K562 (cell line): ENCODE results near the gene HMGA1. TPM values are rescaled to one million over a fixed set of nuclear protein-coding genes. Genes with fewer than 3 reads are reported as not detected.

Experiments used
- ATAC-seq: fragments of 200-7000 bp; cut with Tn5 transposase; 3 replicates; pipeline ENCODE4 v1.9.1; 2020; ENCODE audit warnings: moderate library complexity
- BruUV-seq: library from RNA; stranded (reverse); fragments of 400-500 nt; replicated peaks from 2 replicates; lab custom pipeline; 2021; lab: Mats Ljungman, UMichigan
- CTCF ChIA-PET: fragments of 300-600 bp; formaldehyde crosslinking; extraction: SDS; loops from one replicate; lab custom pipeline; 2021; ENCODE audit warnings: low intra/inter-chr PET ratio; lab: Yijun Ruan, JAX
- POLR2A ChIA-PET: fragments of 300-600, 350-650 bp; sonication (Branson Sonifier 250); formaldehyde crosslinking; extraction: SDS; loops from one replicate; lab custom pipeline; 2021; ENCODE audit warnings: antibody characterized with exemption, inconsistent platforms; lab: Yijun Ruan, JAX
- DNase-seq, 4 experiments: peaks; one replicate each; pipeline versions ENCODE4 v3.0.0 to v3.0.0-alpha.2; 2011 to 2018; ENCODE audit warnings: low spot score in 3 of 4, mixed read lengths in 3 of 4; ENCODE audit errors: extremely low read depth in 1 of 4
- FAIRE-seq: peaks from 2 replicates; lab custom pipeline; 2011; peaks lifted over from hg19 to GRCh38; lab: Jason Lieb, UNC
- H2AFZ ChIP-seq: 2 replicates; pipeline ENCODE4 v1.6.0; 2011; ENCODE audit warnings: low read depth, low read length, control low read depth, inconsistent platforms
- H3K27ac ChIP-seq: fragments of 200-600 bp; 3 replicates; pipeline ENCODE4 v1.8.0; 2011; ENCODE audit warnings: low read depth, mild to moderate bottlenecking, control low read depth, inconsistent platforms, low read length, moderate library complexity, mixed read lengths; ENCODE audit errors: extremely low read depth
- H3K27me3 ChIP-seq, 2 experiments: fragments of 300-600 bp in 1 of 2; 2 replicates in 1 of 2; 3 replicates in 1 of 2; pipeline versions ENCODE4 v1.6.0 to v1.8.0; 2011; ENCODE audit warnings: inconsistent platforms in 2 of 2, low read length in 2 of 2, mild to moderate bottlenecking in 1 of 2, mixed read lengths in 1 of 2, moderate library complexity in 1 of 2; ENCODE audit not compliant: control insufficient read depth in 2 of 2, insufficient read depth in 2 of 2
- H3K36me3 ChIP-seq: fragments of 300-600 bp; 3 replicates; pipeline ENCODE4 v1.8.0; 2011; ENCODE audit warnings: mild to moderate bottlenecking, low read length, inconsistent platforms; ENCODE audit not compliant: control insufficient read depth, insufficient read depth
- H3K4me1 ChIP-seq, 2 experiments: fragments of 200-600 bp in 1 of 2; replicated peaks in 1 of 2; 2 replicates in 1 of 2; 3 replicates in 1 of 2; pipeline versions ENCODE4 v1.5.1 to v1.8.0; 2011; ENCODE audit warnings: inconsistent platforms in 2 of 2, low read length in 2 of 2, mild to moderate bottlenecking in 1 of 2, mixed read lengths in 1 of 2, moderate library complexity in 1 of 2; ENCODE audit not compliant: control insufficient read depth in 2 of 2, insufficient read depth in 2 of 2
- H3K4me2 ChIP-seq: 2 replicates; pipeline ENCODE4 v1.6.1; 2011; ENCODE audit warnings: low read length, control low read depth, inconsistent platforms, mixed read lengths; ENCODE audit not compliant: insufficient read depth
- H3K4me3 ChIP-seq: fragments of 200-600 bp; sonication (generic), shearing (Covaris generic); 2 replicates; pipeline ENCODE4 v1.5.1; 2016; ENCODE audit warnings: control low read depth, inconsistent platforms
- H3K79me2 ChIP-seq: fragments of 200-600 bp; 3 replicates; pipeline ENCODE4 v1.8.0; 2011; ENCODE audit warnings: low read length, inconsistent platforms; ENCODE audit not compliant: control insufficient read depth, insufficient read depth
- H3K9ac ChIP-seq, 2 experiments: 2 replicates each; pipeline versions ENCODE4 v1.6.0 to v1.6.1; 2011; ENCODE audit warnings: low read depth in 2 of 2, low read length in 2 of 2, control low read depth in 1 of 2, inconsistent platforms in 1 of 2, mild to moderate bottlenecking in 1 of 2, mixed read lengths in 1 of 2; ENCODE audit not compliant: insufficient read depth in 1 of 2
- H3K9me1 ChIP-seq: one replicate; pipeline ENCODE4 v1.6.0; 2011; ENCODE audit warnings: inconsistent platforms, mild to moderate bottlenecking, low read length, moderate library complexity; ENCODE audit not compliant: control insufficient read depth, insufficient read depth
- H3K9me3 ChIP-seq: replicated peaks from 2 replicates; pipeline ENCODE4 v1.5.1; 2011; ENCODE audit warnings: low read depth, low read length, inconsistent platforms; ENCODE audit not compliant: control insufficient read depth, insufficient read depth
- H4K20me1 ChIP-seq: replicated peaks from 2 replicates; pipeline ENCODE4 v1.6.1; 2011; ENCODE audit warnings: low read length, inconsistent platforms, mixed read lengths; ENCODE audit not compliant: control insufficient read depth, insufficient read depth
- DNMT1 ChIP-seq: fragments of 450-650 bp; IDR thresholded peaks from 2 replicates; pipeline ENCODE4 v1.6.1; 2016; ENCODE audit warnings: antibody characterized with exemption, mild to moderate bottlenecking
- KLF13 ChIP-seq: fragments of 450-650 bp; IDR thresholded peaks from 2 replicates; pipeline ENCODE4 v1.6.1; 2016; ENCODE audit warnings: missing genetic modification characterization, low read depth, mild to moderate bottlenecking, missing compliant biosample characterization, moderate library complexity, borderline replicate concordance
- MTA3 ChIP-seq: fragments of 450-650 bp; formaldehyde crosslinking; IDR thresholded peaks from 2 replicates; pipeline ENCODE4 v1.6.1; 2017; ENCODE audit warnings: mild to moderate bottlenecking, borderline replicate concordance
- NCOA1 ChIP-seq: fragments of 450-650 bp; IDR thresholded peaks from 2 replicates; pipeline ENCODE4 v1.6.1; 2016; ENCODE audit warnings: low read depth
- NFE2L1 ChIP-seq: fragments of 450-650 bp; IDR thresholded peaks from 2 replicates; pipeline ENCODE4 v1.6.1; 2016; ENCODE audit warnings: missing genetic modification characterization, low read depth, mild to moderate bottlenecking, missing compliant biosample characterization, moderate library complexity, borderline replicate concordance
- RAD51 ChIP-seq: fragments of 450-650 bp; IDR thresholded peaks from 2 replicates; pipeline ENCODE4 v1.7.1; 2016; ENCODE audit warnings: low read depth, mild to moderate bottlenecking, borderline replicate concordance
- SMARCA5 ChIP-seq: fragments of 450-650 bp; IDR thresholded peaks from 2 replicates; pipeline ENCODE4 v1.6.1; 2016
- TAF1 ChIP-seq: IDR thresholded peaks from 2 replicates; pipeline ENCODE4 v1.6.1; 2011; ENCODE audit warnings: mild to moderate bottlenecking, low read length, moderate library complexity; ENCODE audit not compliant: insufficient read depth, control insufficient read depth, severe bottlenecking; ENCODE audit errors: extremely low read depth
- TCF3 ChIP-seq: sonication (generic); formaldehyde crosslinking; IDR thresholded peaks from 2 replicates; pipeline ENCODE4 v1.4.0; 2020; ENCODE audit warnings: mild to moderate bottlenecking, missing genetic modification reagents
- TEAD4 ChIP-seq, 2 experiments: sonication (generic) in 1 of 2; formaldehyde crosslinking in 1 of 2; IDR thresholded peaks; 2 replicates each; pipeline versions ENCODE4 v1.6.1 to v1.8.0; 2012 to 2022; ENCODE audit warnings: borderline replicate concordance in 1 of 2, inconsistent platforms in 1 of 2, low read length in 1 of 2, mild to moderate bottlenecking in 1 of 2, missing genetic modification reagents in 1 of 2
- ZKSCAN3 ChIP-seq: fragments of 250-450 bp; sonication (Bioruptor Pico); IDR thresholded peaks from 2 replicates; pipeline ENCODE4 v1.4.0; 2020
- ZKSCAN8 ChIP-seq: fragments of 200-800 bp; sonication (Bioruptor generic); IDR thresholded peaks from 2 replicates; pipeline ENCODE4 v1.6.1; 2016; ENCODE audit warnings: missing genetic modification characterization, missing compliant biosample characterization
- WGBS: fragments of 100-300 bp; shearing (Covaris generic); methylation state at CpG from one replicate; pipeline ENCODE4 v1.1.6; 2016; ENCODE audit warnings: low coverage, mixed read lengths; ENCODE audit not compliant: insufficient coverage; ENCODE audit errors: missing lambda C conversion rate; 5-methylcytosine and 5-hydroxymethylcytosine counted together
- in situ Hi-C: fragments of 300-500 bp; cut with MboI; formaldehyde crosslinking; loops from 4 replicates; pipeline ENCODE4 v1.15.0; 2018; ENCODE audit warnings: inconsistent platforms, mixed read lengths
- intact Hi-C: fragments of 100-400 bp; cut with micrococcal nuclease; formaldehyde crosslinking; loops from 2 replicates; pipeline ENCODE4 v1.14.2; 2022
- polyA plus RNA-seq, 8 experiments: library from polyadenylated mRNA; depleted of rRNA in 4 of 8; stranded (reverse) in 5 of 8; unstranded in 3 of 8; fragments of >200 nt; fragmentation: Nextera tagmentation in 2 of 8; fragmentation: Illumina TruSeq in 1 of 8; extraction: Ambion mirVana in 2 of 8; extraction: Trizol in 1 of 8; gene quantifications; 2 replicates each; pipeline versions ENCODE4 v1.2.1 to v1.2.3, GENCODE V29; 2011 to 2014; ENCODE audit warnings: inconsistent platforms in 1 of 8, missing spikeins in 1 of 8
- total RNA-seq, 7 experiments: library from RNA; depleted of rRNA in 6 of 7; stranded (reverse); fragments of >200 nt in 6 of 7; fragmentation: Illumina TruSeq in 2 of 7; extraction: Trizol in 2 of 7; gene quantifications; 2 replicates each; pipeline versions ENCODE4 v1.2.1 to v1.2.3, GENCODE V29; 2011 to 2021; ENCODE audit warnings: low replicate concordance in 1 of 7
- TF ChIP-seq, protein P1 (sequence below): fragments of 450-650 bp; IDR thresholded peaks from 2 replicates; pipeline ENCODE4 v1.6.1; 2016; ENCODE audit warnings: mild to moderate bottlenecking
- TF ChIP-seq, protein P2 (sequence below), 3 experiments: IDR thresholded peaks in 2 of 3; conservative IDR thresholded peaks in 1 of 3; 2 replicates each; pipeline ENCODE4 v1.5.1; 2011 to 2012; ENCODE audit warnings: low read length in 3 of 3, mild to moderate bottlenecking in 3 of 3, control low read depth in 2 of 3, improper control_type of control experiment in 1 of 3, inconsistent platforms in 1 of 3, low read depth in 1 of 3, mixed read lengths in 1 of 3, moderate library complexity in 1 of 3; ENCODE audit not compliant: insufficient read depth in 2 of 3
- TF ChIP-seq, protein P3 (sequence below): fragments of 450-650 bp; formaldehyde crosslinking; IDR thresholded peaks from 2 replicates; pipeline ENCODE4 v1.4.0; 2020; ENCODE audit warnings: mild to moderate bottlenecking, moderate library complexity

Gene HMGA1
- total and polyA plus RNA-seq, 9 of the 15 experiments (the other 6 are each of a cell fraction or from before 2014, with no cell fraction given) = 27.8 to 1,947 (median 594) TPM

DNA sequence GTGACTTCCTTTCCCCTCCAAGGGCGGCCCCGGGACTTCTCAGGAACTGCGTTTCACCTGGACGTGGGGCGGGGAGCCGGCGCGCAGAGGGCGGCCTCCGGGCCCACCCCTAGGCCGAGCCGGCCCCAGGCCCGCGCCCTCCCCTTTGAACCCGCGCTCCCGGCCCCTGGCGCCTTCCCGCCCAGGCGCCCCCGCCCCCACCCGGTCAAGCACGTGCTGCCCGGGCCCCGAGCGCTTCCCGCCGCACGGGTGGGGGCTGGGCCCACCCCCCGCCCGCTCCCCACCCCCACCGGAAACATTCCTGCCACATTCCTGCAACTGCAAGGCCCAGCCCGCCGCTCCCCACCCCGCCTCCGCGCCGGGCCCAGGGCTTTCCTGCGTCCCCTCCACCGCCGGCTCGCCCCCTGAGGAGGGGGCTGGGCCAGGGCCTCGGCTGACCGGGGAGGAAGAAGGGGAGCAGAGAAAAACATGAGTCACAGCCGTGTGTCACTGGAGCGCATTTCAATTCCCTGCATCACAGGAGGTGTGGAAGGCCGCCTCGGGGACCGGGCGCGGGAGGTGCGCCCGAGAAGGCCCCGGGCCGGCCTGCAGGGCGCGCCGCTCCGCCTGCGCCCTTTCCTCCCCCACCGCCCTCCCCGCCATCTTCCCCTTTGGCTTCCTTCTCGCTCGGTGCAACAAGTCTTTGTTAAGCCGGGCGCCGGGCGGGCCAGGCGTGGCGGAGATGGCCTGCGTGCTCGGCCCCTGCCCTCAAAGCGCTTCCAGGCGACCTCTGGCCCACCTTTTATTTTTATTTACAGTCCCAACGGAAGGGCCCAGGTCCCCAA lies 1.2 kb upstream of the HMGA1 start:
- ChIA-PET POLR2A (interaction anchor here (0.9 to 1.8 kb wide), 4 partner anchors 10 to 193 kb away, joined by 3 to 14 read pairs (median 8); no protein-coding TSS in a partner anchor), CTCF (no interaction called here)
- WGBS = 10% methylated on average over 35 of the region's 75 CpGs
- peaks cover 34 to 38% of the 10 kb centered on the region in 2 experiments for H3K4me1 ChIP-seq
- H4K20me1 ChIP-seq = peaks cover 20% of the 10 kb centered on the region
- peaks cover 45% of the 10 kb centered on the region for H3K79me2 ChIP-seq
- H3K9ac ChIP-seq = peak overlapping the region; percentile 91 to 95
- FAIRE-seq (peak; percentile 32), ATAC-seq (peak; percentile 63), DNase-seq (peak; percentile 88 to 90 (median 88))
- no TSS peak for BruUV-seq
- H3K27me3 ChIP-seq = no peaks in the 10 kb centered on the region
- intact Hi-C loops = no loop called here
- peaks cover 27% of the 10 kb centered on the region for H3K36me3 ChIP-seq
- H3K4me3 ChIP-seq = peak overlapping the region; percentile 57
- H3K27ac ChIP-seq = peak overlapping the region; percentile 95
- in situ Hi-C loops = no loop called here
- peak overlapping the region; percentile 88 for H3K4me2 ChIP-seq
- no peaks in the 10 kb centered on the region for H3K9me1 ChIP-seq
- peak overlapping the region; percentile 66 for H2AFZ ChIP-seq
- no peaks in the 10 kb centered on the region for H3K9me3 ChIP-seq
- TF ChIP-seq TAF1 = peak; percentile 31
- TF ChIP-seq DNMT1 = no peak
- TF ChIP-seq KLF13 (tag) = 0 out of 2 replicates have a peak, but pooled peaks have one; percentile 18
- no peak for TF ChIP-seq SMARCA5
- TF ChIP-seq, protein P1, sequence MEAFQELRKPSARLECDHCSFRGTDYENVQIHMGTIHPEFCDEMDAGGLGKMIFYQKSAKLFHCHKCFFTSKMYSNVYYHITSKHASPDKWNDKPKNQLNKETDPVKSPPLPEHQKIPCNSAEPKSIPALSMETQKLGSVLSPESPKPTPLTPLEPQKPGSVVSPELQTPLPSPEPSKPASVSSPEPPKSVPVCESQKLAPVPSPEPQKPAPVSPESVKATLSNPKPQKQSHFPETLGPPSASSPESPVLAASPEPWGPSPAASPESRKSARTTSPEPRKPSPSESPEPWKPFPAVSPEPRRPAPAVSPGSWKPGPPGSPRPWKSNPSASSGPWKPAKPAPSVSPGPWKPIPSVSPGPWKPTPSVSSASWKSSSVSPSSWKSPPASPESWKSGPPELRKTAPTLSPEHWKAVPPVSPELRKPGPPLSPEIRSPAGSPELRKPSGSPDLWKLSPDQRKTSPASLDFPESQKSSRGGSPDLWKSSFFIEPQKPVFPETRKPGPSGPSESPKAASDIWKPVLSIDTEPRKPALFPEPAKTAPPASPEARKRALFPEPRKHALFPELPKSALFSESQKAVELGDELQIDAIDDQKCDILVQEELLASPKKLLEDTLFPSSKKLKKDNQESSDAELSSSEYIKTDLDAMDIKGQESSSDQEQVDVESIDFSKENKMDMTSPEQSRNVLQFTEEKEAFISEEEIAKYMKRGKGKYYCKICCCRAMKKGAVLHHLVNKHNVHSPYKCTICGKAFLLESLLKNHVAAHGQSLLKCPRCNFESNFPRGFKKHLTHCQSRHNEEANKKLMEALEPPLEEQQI = no peak
- no peak for TF ChIP-seq ZKSCAN8 (CRISPR knock-in tag)
- no peak for TF ChIP-seq RAD51
- TF ChIP-seq TCF3 (CRISPR knock-in tag) = 0 out of 2 replicates have a peak, but pooled peaks have one; percentile 2
- peak; percentile 65; the same call in 1 of the 2 replicates for TF ChIP-seq MTA3
- TF ChIP-seq, protein P2, sequence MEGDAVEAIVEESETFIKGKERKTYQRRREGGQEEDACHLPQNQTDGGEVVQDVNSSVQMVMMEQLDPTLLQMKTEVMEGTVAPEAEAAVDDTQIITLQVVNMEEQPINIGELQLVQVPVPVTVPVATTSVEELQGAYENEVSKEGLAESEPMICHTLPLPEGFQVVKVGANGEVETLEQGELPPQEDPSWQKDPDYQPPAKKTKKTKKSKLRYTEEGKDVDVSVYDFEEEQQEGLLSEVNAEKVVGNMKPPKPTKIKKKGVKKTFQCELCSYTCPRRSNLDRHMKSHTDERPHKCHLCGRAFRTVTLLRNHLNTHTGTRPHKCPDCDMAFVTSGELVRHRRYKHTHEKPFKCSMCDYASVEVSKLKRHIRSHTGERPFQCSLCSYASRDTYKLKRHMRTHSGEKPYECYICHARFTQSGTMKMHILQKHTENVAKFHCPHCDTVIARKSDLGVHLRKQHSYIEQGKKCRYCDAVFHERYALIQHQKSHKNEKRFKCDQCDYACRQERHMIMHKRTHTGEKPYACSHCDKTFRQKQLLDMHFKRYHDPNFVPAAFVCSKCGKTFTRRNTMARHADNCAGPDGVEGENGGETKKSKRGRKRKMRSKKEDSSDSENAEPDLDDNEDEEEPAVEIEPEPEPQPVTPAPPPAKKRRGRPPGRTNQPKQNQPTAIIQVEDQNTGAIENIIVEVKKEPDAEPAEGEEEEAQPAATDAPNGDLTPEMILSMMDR (IDR thresholded peaks at IDR 0.05 in 2 of 3, conservative IDR thresholded peaks at IDR 0.05 in 1 of 3; ENCODE audit: insufficient read depth in 2 of 3, low read depth in 1 of 3, low read length in 3 of 3) = peak in 2 of 3 experiments; percentile 14 to 28; a peak in 3 of 6 replicates
- TF ChIP-seq, protein P3, sequence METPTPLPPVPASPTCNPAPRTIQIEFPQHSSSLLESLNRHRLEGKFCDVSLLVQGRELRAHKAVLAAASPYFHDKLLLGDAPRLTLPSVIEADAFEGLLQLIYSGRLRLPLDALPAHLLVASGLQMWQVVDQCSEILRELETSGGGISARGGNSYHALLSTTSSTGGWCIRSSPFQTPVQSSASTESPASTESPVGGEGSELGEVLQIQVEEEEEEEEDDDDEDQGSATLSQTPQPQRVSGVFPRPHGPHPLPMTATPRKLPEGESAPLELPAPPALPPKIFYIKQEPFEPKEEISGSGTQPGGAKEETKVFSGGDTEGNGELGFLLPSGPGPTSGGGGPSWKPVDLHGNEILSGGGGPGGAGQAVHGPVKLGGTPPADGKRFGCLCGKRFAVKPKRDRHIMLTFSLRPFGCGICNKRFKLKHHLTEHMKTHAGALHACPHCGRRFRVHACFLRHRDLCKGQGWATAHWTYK (CRISPR knock-in tag) = peak; percentile 86; the same call in 1 of the 2 replicates
- TF ChIP-seq ZKSCAN3 (CRISPR knock-in tag) = no peak
- TF ChIP-seq NFE2L1 (tag) = no peak
- no peak for TF ChIP-seq NCOA1
- TF ChIP-seq TEAD4 (IDR thresholded peaks at IDR 0.05; ENCODE audit: low read length) = 0 out of 2 replicates have a peak, but pooled peaks have one; percentile 32
- no peak for TF ChIP-seq TEAD4 (CRISPR knock-in tag; IDR thresholded peaks at IDR 0.05; ENCODE audit: borderline replicate concordance)
